Left cardiac atrium (tissue), 4 donors: ENCODE data around the gene DYNLL1. TPM values are rescaled to one million over a fixed set of nuclear protein-coding genes. Genes with fewer than 3 reads are reported as not detected.
"Not testable (repeated sequence)": the region's sequence is repeated elsewhere in the genome, so short reads cannot be mapped to it uniquely, and the experiment has no call there.

Experiments used
- ATAC-seq, 2 donors: fragments of 200-7000 bp; cut with Tn5 transposase; one replicate each; pipeline ENCODE4 v1.9.1; 2020; ENCODE audit warnings: mild to moderate bottlenecking in 2 of 2, moderate library complexity in 2 of 2
- DNase-seq: peaks from one replicate; pipeline ENCODE4 v3.0.0-alpha.2; 2020
- intact Hi-C, 2 donors: fragments of 100-400 bp; cut with DNase I; formaldehyde crosslinking; loops; one replicate each; pipeline versions ENCODE4 v1.14.1 to v1.15.1; 2022 to 2023
- long read RNA-seq: library from polyadenylated mRNA; unstranded; transcript quantifications from one replicate; pipeline ENCODE4 v2.0.0, GENCODE V29; 2021
- total RNA-seq, 2 donors: library from RNA; stranded (reverse); fragmentation: NEBNext Ultra II Directional; extraction: Animal tissue kit (Norgen Biotek cat#: 25700); gene quantifications; one replicate each; pipeline ENCODE4 v1.2.1, GENCODE V29; 2021
- donor health status: DM: no; HTN: yes; CAD: no.
- donor health status: DM: no; HTN: yes; CAD: no; lungs with severe emphysema.
- donor health status: DM: yes; HTN: yes; CAD: no.
- donor health status: Dilated cardiomyopathy.

DYNLL1 gene
- total RNA-seq = 100 to 1,000 TPM; 156 to 237 TPM
- long read RNA-seq, partial matches to known transcripts = 0 of 3 reads
- long read RNA-seq, other reads (novel, unspliced or antisense) = 1 of 3 reads

DNA sequence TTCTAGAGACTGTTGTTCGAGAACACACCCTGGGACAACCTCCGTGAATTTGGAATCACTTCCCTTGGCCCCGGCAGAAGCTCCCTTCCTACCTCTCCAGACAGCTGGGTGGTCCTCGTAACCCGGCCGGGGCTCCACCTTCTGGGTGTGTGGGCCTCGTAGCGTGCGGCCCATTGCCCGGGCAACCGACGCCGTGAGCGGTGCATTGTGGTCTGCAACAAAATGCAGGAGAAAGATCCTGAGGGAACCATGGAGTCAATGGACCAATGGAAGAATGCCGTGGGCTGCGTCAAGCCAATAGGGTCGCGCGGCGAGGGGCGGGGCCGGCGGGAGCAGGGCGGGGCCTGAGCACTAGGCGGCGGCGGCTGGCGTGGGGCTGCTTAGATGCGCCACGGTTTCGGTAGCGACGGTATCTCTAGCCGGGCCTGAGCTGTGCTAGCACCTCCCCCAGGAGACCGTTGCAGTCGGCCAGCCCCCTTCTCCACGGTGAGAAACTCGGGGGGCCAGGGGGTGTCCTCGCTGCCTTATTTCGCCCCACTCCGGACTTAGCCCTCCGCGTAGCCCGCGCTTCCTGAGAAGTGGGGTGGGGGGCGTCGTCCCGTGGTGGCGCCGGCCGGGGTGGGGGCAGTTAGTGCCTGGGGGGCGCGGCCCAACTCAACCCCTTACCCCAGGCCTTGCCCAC lies at the start of gene DYNLL1:
Gene DYNLL1 (plus strand): TSS at position 383 of the 682 bp plus-strand sequence. CDS start 309 bp downstream, outside the sequence.
- intact Hi-C loops = no loop called here

DNA sequence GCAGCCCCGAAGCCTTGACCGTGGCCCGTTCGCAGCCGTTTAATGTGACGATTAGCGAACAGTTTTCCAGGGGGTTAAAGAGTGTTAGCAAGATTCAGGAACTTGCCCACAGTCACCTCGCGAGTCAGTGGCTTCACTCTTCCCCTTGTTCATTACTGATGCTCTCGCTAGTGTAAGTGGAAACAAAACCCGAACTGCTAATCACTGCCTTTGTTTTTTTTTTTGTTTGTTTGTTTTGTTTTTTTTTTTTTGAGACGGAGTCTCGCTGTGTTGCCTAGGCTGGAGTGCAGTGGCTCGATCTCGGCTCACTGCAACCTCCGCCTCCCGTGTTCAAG lies 49.1 kb upstream of the DYNLL1 start:
- peak in 1 of 2 donors; percentile 1 for ATAC-seq
- DNase-seq, intact Hi-C loops: not testable (repeated sequence)

More for the DNA sequence above, at the start of gene DYNLL1:
- ATAC-seq = peak; percentile 98 to 99
- peak; percentile 97 for DNase-seq

DNA sequence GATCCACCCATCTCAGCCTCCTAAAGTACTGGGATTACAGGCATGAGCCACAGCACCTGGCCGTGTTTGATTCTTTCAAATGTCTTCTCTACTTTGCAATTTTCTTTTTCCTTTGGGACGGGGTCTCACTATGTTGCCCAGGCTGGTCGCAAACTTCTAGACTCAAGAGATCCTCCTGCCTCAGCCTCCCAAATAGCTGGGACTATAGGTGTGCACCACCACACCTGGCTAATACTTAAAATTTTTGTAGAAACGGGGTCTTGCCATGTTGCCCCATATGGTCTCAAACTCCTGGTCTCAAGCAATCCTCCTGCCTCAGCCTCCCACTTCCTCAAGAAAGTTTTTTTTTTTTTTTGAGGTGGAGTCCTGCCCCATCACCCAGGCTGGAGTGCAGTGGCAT lies 47.9 kb upstream of the DYNLL1 start:
- intact Hi-C loops = no loop called here
- no peak for ATAC-seq

DNA sequence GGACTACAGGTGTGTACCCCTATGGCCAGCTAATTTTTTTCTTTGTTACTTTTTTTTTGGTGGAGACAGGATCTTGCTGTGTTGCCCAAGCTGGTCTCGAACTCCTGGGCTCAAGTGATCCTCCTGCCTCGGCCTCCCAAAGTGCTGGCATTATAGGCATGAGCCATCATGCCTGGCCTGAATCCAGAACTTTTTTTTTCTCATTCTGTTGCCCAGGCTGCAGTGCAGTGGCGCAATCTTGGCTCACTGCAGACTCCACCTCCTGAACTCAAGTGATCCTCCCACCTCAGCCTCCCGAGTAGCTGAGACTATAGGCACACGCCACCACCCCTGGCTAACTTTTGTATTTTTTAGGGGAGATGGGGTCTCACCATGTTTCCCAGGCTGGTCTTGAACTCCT lies 43.4 kb upstream of the DYNLL1 start:
- ATAC-seq, intact Hi-C loops, DNase-seq: not testable (repeated sequence)

More for the DNA sequence above, 47.9 kb upstream of the DYNLL1 start:
- DNase-seq = no peak

DNA sequence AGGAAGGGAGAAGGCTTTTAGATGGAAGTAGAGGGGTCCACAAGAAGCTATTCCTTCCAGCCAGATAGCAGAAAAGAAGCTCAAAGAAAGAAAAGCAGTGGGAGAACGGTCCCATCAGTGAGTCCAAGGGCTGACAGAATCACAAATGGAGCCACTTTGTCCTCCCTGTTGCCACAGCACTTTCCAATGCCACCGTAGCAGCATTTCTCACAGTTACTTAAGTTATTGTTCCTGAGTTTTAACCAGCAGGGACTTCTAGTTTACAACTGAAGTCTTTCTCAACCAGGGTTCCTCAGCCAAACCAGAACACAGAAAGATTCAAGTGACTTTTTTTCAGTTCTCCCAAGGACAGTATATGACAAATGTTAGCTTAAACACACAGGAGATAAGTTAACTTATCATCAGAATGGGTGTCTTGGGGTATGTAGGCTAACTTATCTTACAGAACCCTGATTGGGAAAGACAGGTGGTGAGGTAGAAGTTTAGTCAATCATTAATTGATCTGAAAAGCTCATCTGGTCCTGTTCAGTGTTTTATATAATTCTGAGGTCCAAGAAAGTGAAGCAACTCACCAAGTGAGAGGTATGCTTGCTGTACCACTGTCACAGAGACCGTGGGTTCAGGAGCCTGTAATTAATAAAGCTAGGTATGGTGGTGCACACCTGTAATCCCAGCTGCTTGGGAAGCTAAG lies 42.7 kb upstream of the DYNLL1 start:
- intact Hi-C loops = no loop called here
- DNase-seq = no peak
- no peak for ATAC-seq

DNA sequence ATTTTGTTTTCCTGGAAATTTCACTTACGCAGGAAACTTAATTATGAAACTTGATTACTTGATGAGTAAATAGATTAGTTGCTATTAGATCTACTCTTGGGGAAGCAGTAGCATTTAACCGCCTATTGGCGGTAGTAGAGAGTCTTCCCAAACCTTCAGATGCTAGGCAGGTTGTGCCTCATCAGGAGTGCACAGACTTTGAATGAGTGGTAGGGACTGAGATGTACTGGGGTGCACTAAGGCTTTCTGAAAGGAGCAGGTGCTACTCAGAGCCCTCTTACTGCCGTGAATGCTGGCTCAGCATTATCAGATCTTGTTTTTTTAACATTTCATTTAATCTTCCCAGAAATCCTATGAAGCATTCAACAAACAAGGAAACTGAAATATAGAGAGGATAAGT lies 41.9 kb upstream of the DYNLL1 start:
- intact Hi-C loops = no loop called here
- DNase-seq = no peak
- peak in 1 of 2 donors; percentile 34 for ATAC-seq

DNA sequence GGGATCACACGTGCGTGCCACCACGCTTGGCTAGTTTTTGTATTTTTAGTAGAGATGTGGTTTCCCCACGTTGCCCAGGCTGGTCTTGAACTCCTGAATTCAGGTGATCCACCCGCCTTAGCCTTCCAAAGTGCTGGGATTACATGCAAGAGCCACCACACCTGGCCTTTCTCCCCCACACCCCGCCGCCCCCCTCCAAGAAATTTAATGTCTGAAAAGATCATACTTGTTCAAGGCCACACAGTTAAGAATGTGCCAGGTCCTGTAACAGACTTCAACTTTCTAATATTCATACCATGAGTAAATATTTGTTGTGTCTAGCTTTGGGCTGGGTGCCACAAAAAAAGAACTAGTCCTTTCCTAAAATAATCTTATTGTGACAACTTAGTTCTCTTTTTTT lies 40.6 kb upstream of the DYNLL1 start:
- ATAC-seq (no peak), DNase-seq (no peak)
- intact Hi-C loops = no loop called here

DNA sequence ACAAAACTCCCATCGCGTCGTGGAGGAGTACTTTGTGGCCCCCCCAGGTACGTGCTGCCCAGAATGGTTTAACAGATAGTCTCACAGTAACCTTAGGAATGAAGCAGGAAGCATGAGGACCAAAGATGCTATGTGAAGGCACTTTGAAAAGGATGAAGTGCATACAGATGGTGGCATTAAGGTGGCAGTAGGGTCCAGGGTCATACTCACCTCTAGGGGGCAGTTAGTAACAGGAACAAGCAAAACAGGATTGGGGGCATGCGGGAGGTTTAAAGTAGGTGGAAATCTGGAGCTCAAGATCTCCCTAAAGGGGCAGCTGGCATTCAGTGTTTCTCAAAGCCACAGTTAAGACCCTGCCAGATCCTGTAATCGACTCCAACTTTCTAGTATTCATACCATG lies 38.8 kb upstream of the DYNLL1 start:
- DNase-seq (no peak), ATAC-seq (no peak)
- intact Hi-C loops = no loop called here

DNA sequence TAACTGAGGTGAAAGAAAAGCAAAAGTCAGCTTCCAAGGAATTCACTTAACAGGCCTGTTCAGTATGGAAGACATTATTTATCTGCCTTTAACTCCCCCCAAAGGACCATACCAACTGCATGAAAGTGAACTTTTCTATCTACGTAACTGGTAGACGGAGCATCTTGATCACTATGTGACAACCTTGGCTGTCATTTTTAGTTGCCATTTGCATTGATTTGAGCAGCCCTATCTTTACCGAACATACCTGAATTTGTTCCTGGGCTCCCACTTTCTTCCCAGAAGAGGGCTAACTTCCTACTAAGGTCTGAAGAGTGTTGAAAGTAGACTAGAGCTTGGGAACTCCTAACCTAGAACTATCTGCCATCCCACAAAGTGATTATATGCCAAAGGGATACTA lies 35.8 kb upstream of the DYNLL1 start:
- DNase-seq = no peak
- intact Hi-C loops = no loop called here
- no peak for ATAC-seq

DNA sequence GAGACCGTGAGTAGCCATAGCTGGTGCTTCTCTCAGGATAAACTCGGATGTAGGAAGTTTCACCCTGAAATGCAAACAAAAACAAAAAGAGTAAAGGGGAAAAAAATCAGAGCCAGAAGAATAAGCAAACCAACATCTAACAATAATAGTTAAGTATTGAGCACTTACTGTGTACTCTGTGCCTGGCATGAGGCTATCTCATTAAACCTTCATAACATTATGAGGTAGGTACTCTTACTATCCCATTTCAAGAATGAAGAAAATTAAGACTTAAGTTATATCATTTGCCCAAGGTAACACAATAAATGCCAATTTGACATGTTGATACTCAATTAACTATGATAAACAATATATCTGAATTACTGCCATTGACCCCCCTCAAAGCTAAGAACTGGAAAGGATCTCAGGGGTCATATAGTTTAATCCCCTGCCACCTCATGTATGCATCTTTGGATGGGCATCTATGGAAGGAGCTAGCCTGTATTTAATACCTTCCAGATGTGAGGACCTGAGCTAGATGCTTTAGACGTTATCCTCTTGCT lies 33.7 kb upstream of the DYNLL1 start:
- ATAC-seq = no peak
- intact Hi-C loops = no loop called here
- no peak for DNase-seq

DNA sequence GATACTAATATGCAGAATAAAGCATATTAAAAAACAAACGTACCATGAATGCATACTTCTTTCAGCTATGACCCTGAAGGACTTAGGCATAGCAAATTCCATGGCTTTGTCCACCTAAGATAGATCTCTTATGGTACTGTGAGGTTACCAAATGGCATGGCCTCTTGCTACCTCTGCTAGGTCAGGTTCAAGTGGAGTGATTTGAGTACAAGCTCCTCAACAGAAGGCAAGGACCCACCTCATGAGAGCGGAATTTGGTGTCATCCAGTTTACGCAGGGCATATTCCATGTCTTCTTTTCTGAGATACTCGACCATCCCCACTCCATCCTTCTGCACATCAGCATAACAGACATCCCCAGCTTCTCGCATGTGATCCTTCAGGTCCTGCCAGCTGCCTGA lies 32.2 kb upstream of the DYNLL1 start:
- no peak for ATAC-seq
- intact Hi-C loops = no loop called here

DNA sequence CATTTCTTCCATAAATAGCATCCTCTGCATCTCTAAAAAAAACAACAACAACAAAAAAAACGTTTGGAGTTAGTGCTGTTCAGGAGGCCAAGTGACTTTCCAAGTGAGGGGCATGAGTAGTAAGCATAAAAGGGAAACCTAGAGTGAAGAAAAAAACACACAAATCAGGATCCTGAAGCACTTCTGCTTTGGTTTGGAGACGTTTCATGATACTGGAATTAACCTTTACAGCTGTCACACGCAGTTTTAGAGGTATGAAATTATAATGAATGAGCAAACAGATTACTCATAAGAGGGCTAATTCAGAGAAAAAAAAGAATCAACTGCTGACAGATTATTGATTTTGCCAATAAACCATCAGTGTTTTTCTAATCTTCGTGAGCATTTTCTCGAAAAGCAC lies 30.2 kb upstream of the DYNLL1 start:
- no peak for ATAC-seq
- no peak for DNase-seq
- intact Hi-C loops = no loop called here

More for the DNA sequence above, 32.2 kb upstream of the DYNLL1 start:
- no peak for DNase-seq

DNA sequence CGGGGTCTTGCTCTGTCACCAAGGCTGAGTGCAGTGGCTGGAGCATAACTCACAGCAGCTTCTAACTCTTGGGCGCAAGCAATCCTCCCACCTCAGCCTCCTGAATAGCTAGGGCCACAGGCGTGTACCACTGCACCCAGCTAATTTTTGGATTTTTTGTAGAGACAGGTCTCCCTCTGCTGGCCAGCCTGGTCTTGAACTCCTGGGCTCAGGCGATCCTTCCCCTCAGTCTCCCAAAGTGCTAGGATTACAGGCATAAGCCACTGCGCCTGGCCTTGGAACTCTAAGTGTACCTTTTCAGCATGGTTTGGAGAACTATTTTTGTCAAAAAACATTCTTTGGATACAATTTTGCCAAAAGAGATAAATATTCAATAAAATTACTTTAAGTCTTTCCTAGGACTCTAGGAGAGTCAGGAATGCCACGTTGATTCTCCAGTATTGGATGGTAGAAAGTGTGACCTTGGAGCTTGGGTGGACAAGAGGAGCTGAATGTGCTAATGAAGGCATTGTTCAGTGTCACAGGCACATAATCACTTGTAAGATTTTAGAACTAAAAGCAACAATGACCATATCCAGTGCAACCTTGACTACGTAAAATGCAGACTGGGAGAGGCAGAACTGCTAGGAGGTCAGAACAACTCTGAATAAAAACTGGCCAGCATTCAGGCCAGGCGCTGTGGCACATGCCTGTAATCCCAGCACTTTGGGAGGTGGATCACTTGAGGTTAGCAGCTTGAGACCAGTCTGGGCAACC lies 29.2 kb upstream of the DYNLL1 start:
- DNase-seq = no peak
- no peak for ATAC-seq
- intact Hi-C loops = no loop called here

DNA sequence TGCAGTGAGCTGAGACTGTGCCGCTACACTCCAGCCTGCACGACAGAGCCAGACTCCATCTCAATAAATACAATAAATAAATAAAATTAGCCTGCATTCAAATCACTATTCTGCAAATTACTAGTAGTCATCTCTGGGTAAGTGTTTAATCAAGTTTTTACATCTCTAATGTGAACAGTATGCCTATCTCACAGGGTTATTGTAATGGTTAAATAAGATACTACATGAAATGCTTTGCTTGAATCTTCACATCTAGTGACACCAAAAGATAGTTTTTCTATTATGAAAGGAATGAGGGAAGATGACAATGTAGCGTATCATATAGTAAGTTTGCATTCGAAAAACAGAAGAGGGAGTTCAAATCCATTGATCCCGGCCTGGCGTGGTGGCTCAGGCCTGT lies 28.5 kb upstream of the DYNLL1 start:
- intact Hi-C loops = no loop called here
- DNase-seq = no peak

DNA sequence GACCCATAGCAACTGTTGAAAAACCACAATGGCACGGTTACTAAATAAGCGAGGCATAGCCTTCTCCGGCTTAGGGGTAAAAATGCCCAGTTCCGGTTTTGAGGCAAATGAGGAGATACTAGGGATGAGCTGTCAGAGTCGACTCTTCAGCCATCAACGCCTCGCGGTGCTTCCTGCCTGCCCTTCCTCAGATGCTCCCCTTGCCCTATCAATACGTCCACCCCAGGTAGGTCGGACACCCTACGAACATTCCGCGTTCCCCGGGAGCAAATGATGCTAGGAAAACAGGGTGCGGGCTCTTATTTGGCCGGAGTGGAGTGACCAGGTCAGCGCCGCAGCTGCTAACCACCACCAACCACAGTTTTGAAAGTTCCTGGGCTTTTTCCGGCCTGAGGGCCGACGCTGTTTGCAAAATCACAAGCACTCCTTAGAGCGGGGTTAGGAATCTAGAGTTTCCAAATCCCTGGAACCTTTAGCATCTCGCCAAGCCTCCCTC lies 27.5 kb upstream of the DYNLL1 start:
- intact Hi-C loops = no loop called here
- peak; percentile 31 for DNase-seq

More for the DNA sequence above, 28.5 kb upstream of the DYNLL1 start:
- ATAC-seq = no peak

DNA sequence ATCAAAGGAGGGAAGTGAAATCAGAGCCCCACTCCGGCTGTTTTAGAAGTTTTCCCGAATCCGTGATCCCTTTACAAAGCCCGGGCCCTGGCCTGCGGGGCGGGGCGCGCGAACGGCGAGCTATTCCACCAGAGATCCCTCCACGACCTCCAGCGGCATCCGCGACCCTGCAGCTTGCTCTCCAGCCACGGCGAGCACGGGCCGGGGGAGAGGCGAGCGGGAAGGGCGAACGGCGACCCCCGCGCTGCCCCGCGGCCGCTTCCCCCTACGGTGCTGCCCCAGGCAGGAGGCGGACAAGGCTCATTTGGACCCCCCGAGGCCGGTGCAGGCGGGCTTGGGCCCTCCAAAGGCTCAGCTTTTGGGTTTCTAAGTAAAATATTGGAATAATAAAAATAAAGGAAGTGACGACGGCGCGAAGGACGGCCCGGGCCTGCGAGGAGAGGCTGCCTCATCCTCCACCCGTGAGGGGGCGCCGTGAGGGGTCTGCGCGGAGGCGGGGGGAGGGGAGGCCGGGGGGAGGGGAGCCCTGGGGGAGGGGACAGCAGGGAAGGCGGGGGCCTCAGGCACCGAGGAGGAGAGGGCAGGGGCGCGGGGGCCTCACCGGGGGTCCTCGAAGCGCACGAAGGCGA lies 27.0 kb upstream of the DYNLL1 start:
- peak; percentile 44 to 63 for ATAC-seq

More for the DNA sequence above, 27.5 kb upstream of the DYNLL1 start:
- peak; percentile 6 to 12 for ATAC-seq

DNA sequence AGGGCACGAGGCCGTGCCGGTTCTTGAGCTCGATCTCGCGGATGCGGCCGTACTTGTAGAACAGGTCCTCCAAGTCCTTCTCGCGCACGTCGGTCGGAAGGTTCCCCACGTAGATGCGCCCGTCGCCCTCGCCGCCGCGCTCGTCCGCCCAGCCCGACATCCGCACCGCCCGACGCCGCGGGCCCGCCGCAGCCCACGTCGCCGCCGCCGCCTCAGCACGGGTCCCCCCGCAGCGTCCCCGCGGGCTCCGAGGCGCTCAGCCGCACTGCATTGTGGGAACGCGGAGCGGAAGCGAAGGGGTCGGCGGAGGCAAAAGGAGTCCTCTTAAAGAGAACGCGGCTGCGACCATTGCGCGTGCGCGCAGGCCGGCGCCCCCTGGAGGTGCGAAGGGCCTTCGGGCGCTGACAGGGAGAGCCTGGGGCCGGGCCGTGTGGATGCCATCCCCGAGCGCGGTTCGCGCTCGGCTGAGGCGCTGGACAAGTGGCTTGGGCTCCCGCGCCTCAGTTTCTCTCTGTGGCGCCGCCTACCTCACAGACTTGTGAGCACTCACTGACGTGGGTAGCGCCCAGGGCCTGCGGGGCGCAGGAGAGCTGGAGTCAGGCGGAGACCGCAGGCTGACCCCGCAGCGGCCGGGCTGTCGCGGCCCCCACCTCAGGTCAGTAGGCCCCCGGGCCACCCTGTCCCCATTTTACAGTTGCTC lies 26.3 kb upstream of the DYNLL1 start, which contains the start of gene SRSF9:
Gene SRSF9 (minus strand): TSS at position 299 of the 700 bp plus-strand sequence. CDS start 139 bp downstream, at position 160.
- ATAC-seq (peak; percentile 95), DNase-seq (peak; percentile 97)
- intact Hi-C loops = no loop called here

More for the DNA sequence above, 27.0 kb upstream of the DYNLL1 start:
- intact Hi-C loops = no loop called here
- peak; percentile 41 for DNase-seq

DNA sequence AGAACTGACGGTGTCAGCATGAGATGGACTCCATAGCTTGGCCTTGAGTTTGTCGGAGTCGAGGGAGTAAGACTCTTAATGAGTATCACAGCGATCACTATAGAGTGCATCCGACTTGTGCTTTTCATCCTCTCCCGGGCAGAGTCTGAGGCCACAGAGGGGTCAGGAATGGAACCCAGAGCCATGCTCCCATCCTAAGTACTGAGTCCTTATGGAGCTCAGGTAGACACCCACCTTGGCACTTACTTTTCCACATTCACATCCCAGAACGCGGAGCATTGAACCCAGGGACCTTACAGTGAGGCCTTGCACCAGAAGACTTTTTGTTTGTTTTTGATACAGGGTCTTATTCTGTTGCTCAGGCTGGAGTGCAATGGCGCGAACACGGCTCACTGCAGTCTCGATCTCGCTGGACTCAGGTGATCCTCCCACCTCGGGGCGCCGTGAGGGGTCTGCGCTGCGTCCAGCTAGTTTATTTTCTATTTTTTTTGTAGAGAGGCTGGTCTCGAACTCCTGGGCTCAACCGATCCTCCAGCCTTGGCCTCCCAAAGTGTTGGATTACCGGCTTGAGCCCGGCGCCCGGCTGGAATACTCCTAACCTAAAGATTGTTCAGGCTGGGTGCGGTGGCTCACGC lies 25.6 kb upstream of the DYNLL1 start:
- DNase-seq (no peak), ATAC-seq (peak; percentile 17 to 35)
- intact Hi-C loops = no loop called here
